ENCODE data around the gene H2AZ2. TPM values are rescaled to one million over a fixed set of nuclear protein-coding genes. Genes with fewer than 3 reads are reported as not detected.

The H2AZ2 gene
- total RNA-seq, 2 donors from 2014 or later: 233 to 274 TPM

GRCh38 chr7:44784364-44784763 lies 63.5 kb downstream of the H2AZ2 start:
- H3K27me3 Mint-ChIP-seq (ENCODE audit: low read depth): no peaks in the 10 kb centered on the region

GRCh38 chr7:44783407-44783806 lies 64.5 kb downstream of the H2AZ2 start:
- peaks cover 3 to 5% of the 10 kb centered on the region in 2 donors for H3K36me3 Mint-ChIP-seq (ENCODE audit: insufficient read depth in 2 of 2)
- H3K4me3 Mint-ChIP-seq: no peak overlapping the region
- no peak for ATAC-seq (replicated peaks in 1 of 2)
- peaks cover 3 to 5% of the 10 kb centered on the region in 2 donors for H3K9me3 Mint-ChIP-seq
- DNase-seq: no peak
- no peaks in the 10 kb centered on the region for H3K4me1 Mint-ChIP-seq (ENCODE audit: low read depth)
- H3K27ac Mint-ChIP-seq: no peak overlapping the region
- no peaks in the 10 kb centered on the region for H3K27me3 Mint-ChIP-seq (ENCODE audit: low read depth)

More at GRCh38 chr7:44784364-44784763, 63.5 kb downstream of the H2AZ2 start:
- H3K4me1 Mint-ChIP-seq (ENCODE audit: low read depth): no peaks in the 10 kb centered on the region
- ATAC-seq (replicated peaks in 1 of 2) (no peak), DNase-seq (no peak)
- H3K27ac Mint-ChIP-seq: no peak overlapping the region
- H3K36me3 Mint-ChIP-seq (ENCODE audit: insufficient read depth in 2 of 2): peaks cover 3 to 5% of the 10 kb centered on the region in 2 donors
- peaks cover 3 to 5% of the 10 kb centered on the region in 2 donors for H3K9me3 Mint-ChIP-seq
- H3K4me3 Mint-ChIP-seq: no peak overlapping the region

- peaks cover 3 to 5% of the 10 kb centered on the region in 2 donors for H3K9me3 Mint-ChIP-seq
- no peaks in the 10 kb centered on the region for H3K4me1 Mint-ChIP-seq (ENCODE audit: low read depth)
- DNase-seq (no peak), ATAC-seq (replicated peaks in 1 of 2) (no peak)
- H3K36me3 Mint-ChIP-seq (ENCODE audit: insufficient read depth in 2 of 2): peaks cover 3 to 5% of the 10 kb centered on the region in 2 donors
- H3K27ac Mint-ChIP-seq: no peak overlapping the region
- no peak overlapping the region for H3K4me3 Mint-ChIP-seq
- H3K27me3 Mint-ChIP-seq (ENCODE audit: low read depth): no peaks in the 10 kb centered on the region
Observed at GRCh38 chr7:44782460-44782859, 65.4 kb downstream of the H2AZ2 start.

Other genes with a start within 250 kb of the H2AZ2 start
- gene OGDH, start 241.5 kb downstream of the H2AZ2 start, total RNA-seq: 10 to 100 TPM; 79.6 to 82.7 TPM
- 100 to 1,000 TPM; 101 to 113 TPM for gene ZMIZ2, start 99.2 kb downstream of the H2AZ2 start, total RNA-seq
- 1,000 to 10,000 TPM; 1,240 to 1,316 TPM for gene PPIA, start 51.4 kb downstream of the H2AZ2 start, total RNA-seq
- 10 to 100 TPM; 27.1 to 29.6 TPM for gene PURB, start 37.4 kb upstream of the H2AZ2 start, total RNA-seq
- gene MYO1G, start 130.9 kb upstream of the H2AZ2 start, total RNA-seq: 100 to 1,000 TPM; 595 to 606 TPM
- gene CCM2, start 152.1 kb upstream of the H2AZ2 start, total RNA-seq: 100 to 1,000 TPM in 1 of 2 donors, 10 to 100 TPM in 1; 94.2 to 109 TPM
- under 1 TPM; 0.36 to 0.76 TPM for gene NACAD, start 240.9 kb upstream of the H2AZ2 start, total RNA-seq